NB4 (cell line): ENCODE measurements around the gene TNFRSF14.

Experiments used
- DNase-seq: peaks from one replicate; pipeline ENCODE4 v3.0.0; 2010; ENCODE audit warnings: low read depth
- H3K4me3 ChIP-seq: one replicate; pipeline ENCODE4 v1.5.1; 2011; ENCODE audit warnings: mild to moderate bottlenecking, low read depth, low read length, moderate library complexity
- MYC ChIP-seq: IDR thresholded peaks from 2 replicates; pipeline ENCODE4 v1.6.1; 2011; ENCODE audit warnings: low read depth, low read length
- POLR2A ChIP-seq: IDR thresholded peaks from 2 replicates; pipeline ENCODE4 v1.6.1; 2011; ENCODE audit warnings: mild to moderate bottlenecking; ENCODE audit not compliant: insufficient read length; ENCODE audit errors: extremely low read depth
- TF ChIP-seq, protein P1 (sequence below): IDR thresholded peaks from 2 replicates; pipeline ENCODE4 v1.6.1; 2011; ENCODE audit warnings: low read depth, low read length
- TF ChIP-seq, protein P2 (sequence below): IDR thresholded peaks from one replicate; pipeline ENCODE4 v1.5.1; 2012; ENCODE audit warnings: low read depth, low read length

The TNFRSF14 gene

GRCh38 chr1:2556277-2556677, at the start of gene TNFRSF14:
Gene TNFRSF14 (plus strand): TSS chr1:2556371. CDS start chr1:2556665, 294 bp downstream.
- TF ChIP-seq MYC (no peak), POLR2A (no peak)

DNA sequence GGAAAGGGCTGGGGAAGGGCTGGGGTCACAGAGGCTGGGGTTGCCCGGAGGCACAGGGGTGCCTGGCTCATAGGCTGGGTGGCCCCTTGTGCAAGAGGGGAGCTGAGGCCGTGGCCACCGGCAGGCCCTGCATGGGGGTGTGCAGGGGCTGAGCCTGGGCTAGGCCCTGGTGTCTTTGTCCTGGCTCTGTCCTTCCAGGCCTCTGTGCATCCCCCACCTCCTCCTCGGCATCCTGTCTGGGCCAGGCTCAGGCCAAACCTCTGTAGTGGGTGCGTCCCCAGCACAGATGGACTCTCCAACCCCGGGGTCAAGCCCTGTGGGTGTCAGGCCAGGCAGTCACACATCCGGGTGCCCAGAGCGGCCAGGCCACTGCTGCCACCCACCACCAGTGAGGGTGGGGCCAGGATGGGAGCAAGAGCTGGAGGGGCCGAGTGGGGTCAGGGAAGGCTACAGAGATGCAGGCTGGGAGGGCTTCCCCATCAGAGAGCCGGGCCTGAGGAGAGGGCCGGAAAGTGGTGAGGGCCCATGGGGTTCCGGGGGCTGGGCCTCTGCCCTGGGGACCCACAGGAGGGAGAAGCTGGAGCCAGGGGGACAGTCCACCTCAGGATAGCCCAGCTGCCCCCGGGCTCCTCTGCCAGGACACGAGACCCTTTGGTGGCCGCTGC, 49.1 kb upstream of the TNFRSF14 start:
- TF ChIP-seq, protein P1, sequence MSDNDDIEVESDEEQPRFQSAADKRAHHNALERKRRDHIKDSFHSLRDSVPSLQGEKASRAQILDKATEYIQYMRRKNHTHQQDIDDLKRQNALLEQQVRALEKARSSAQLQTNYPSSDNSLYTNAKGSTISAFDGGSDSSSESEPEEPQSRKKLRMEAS = no peak
- TF ChIP-seq POLR2A (no peak), MYC (no peak)
- TF ChIP-seq, protein P2, sequence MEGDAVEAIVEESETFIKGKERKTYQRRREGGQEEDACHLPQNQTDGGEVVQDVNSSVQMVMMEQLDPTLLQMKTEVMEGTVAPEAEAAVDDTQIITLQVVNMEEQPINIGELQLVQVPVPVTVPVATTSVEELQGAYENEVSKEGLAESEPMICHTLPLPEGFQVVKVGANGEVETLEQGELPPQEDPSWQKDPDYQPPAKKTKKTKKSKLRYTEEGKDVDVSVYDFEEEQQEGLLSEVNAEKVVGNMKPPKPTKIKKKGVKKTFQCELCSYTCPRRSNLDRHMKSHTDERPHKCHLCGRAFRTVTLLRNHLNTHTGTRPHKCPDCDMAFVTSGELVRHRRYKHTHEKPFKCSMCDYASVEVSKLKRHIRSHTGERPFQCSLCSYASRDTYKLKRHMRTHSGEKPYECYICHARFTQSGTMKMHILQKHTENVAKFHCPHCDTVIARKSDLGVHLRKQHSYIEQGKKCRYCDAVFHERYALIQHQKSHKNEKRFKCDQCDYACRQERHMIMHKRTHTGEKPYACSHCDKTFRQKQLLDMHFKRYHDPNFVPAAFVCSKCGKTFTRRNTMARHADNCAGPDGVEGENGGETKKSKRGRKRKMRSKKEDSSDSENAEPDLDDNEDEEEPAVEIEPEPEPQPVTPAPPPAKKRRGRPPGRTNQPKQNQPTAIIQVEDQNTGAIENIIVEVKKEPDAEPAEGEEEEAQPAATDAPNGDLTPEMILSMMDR = no peak
- DNase-seq = no peak
- no peak overlapping the region for H3K4me3 ChIP-seq

More at GRCh38 chr1:2556277-2556677, at the start of gene TNFRSF14:
- DNase-seq = peak; percentile 79
- H3K4me3 ChIP-seq = peak within 1 kb of the TSS; percentile 61

DNA sequence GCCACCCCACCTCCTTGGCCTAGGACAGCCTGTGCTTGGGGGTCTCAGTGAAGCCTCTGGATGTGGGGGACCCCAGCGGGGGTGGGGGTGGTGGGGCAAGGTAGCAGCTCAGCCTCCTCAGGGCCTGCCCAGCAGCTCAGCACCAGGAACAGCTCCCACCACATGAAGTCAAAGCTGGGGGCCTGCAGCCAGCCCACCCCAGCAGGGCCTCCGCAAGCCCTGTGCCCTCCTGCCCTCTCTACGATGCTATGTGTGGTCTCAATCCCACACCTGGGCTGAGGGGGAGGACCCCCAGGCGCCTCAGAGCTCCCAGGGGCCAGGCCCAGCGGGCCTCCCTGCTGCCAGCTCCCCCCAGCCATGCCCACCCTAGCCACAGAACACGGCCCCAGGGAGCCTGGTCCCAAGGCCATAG, 48.4 kb upstream of the TNFRSF14 start:
- no peak for DNase-seq
- H3K4me3 ChIP-seq = no peak overlapping the region
- TF ChIP-seq, protein P1 = no peak
- TF ChIP-seq MYC = no peak
- TF ChIP-seq POLR2A = no peak
- TF ChIP-seq, protein P2 = no peak

- DNase-seq = no peak
- no peak overlapping the region for H3K4me3 ChIP-seq
- TF ChIP-seq POLR2A (no peak), MYC (no peak)
- TF ChIP-seq, protein P1 = no peak
These were observed 48.0 kb upstream of the TNFRSF14 start for GRCh38 chr1:2508180-2508579.

GRCh38 chr1:2508751-2509150, 47.4 kb upstream of the TNFRSF14 start:
- no peak overlapping the region for H3K4me3 ChIP-seq
- TF ChIP-seq POLR2A (no peak), MYC (no peak)
- TF ChIP-seq, protein P1 = no peak
- TF ChIP-seq, protein P2 = no peak
- no peak for DNase-seq

GRCh38 chr1:2509589-2509988, 46.6 kb upstream of the TNFRSF14 start:
- no peak for TF ChIP-seq POLR2A
- no peak for TF ChIP-seq MYC
- TF ChIP-seq, protein P2 = no peak
- TF ChIP-seq, protein P1 = no peak
- DNase-seq = no peak
- H3K4me3 ChIP-seq = no peak overlapping the region
